Hematopoietic multipotent progenitor cell treated with erythropoietin and hydrocortisone succinate and interleukin-3 and kit ligand, for 8 days (in vitro differentiated cells): ENCODE measurements around the gene ARHGAP22.

Experiments used
- DNase-seq: peaks from one replicate; pipeline ENCODE4 v3.0.0-alpha.2; 2015

The ARHGAP22 gene

GRCh38 chr10:48632166-48632565 lies 27.3 kb upstream of the ARHGAP22 start:
- DNase-seq = no peak

- DNase-seq = no peak
Measured at GRCh38 chr10:48627984-48628609, 23.2 kb upstream of the ARHGAP22 start.

- DNase-seq = no peak
Measured at GRCh38 chr10:48626986-48627731, 22.3 kb upstream of the ARHGAP22 start.

GRCh38 chr10:48626447-48626846 lies 21.6 kb upstream of the ARHGAP22 start:
- no peak for DNase-seq

GRCh38 chr10:48625826-48626134 lies 20.9 kb upstream of the ARHGAP22 start:
- DNase-seq = no peak

GRCh38 chr10:48623607-48624132 lies 18.8 kb upstream of the ARHGAP22 start:
- DNase-seq = no peak

- DNase-seq = no peak
Measured at GRCh38 chr10:48623009-48623408, 18.1 kb upstream of the ARHGAP22 start.

- no peak for DNase-seq
Measured at GRCh38 chr10:48620719-48621118, 15.8 kb upstream of the ARHGAP22 start.

- DNase-seq = no peak
Measured at GRCh38 chr10:48616436-48616835, 11.6 kb upstream of the ARHGAP22 start.

GRCh38 chr10:48614481-48615390 lies 9.9 kb upstream of the ARHGAP22 start:
- DNase-seq = no peak

- DNase-seq = no peak
Measured at GRCh38 chr10:48613016-48613415, 8.1 kb upstream of the ARHGAP22 start.

- no peak for DNase-seq
Measured at GRCh38 chr10:48612236-48612943, 7.5 kb upstream of the ARHGAP22 start.

GRCh38 chr10:48611133-48611532 lies 6.3 kb upstream of the ARHGAP22 start:
- no peak for DNase-seq

GRCh38 chr10:48610585-48611093 lies 5.8 kb upstream of the ARHGAP22 start:
- DNase-seq = no peak

GRCh38 chr10:48609899-48610584 lies 5.2 kb upstream of the ARHGAP22 start:
- DNase-seq = no peak

GRCh38 chr10:48609441-48609840 lies 4.6 kb upstream of the ARHGAP22 start:
- DNase-seq = no peak

GRCh38 chr10:48608976-48609375 lies 4.1 kb upstream of the ARHGAP22 start:
- DNase-seq = no peak

GRCh38 chr10:48608279-48608681 lies 3.4 kb upstream of the ARHGAP22 start:
- DNase-seq = peak; percentile 56

GRCh38 chr10:48607356-48608278 lies 2.7 kb upstream of the ARHGAP22 start:
- no peak for DNase-seq

GRCh38 chr10:48606530-48607355 lies 1.9 kb upstream of the ARHGAP22 start:
- DNase-seq = no peak
